Keratinocyte (primary cell): ENCODE results near the gene TTN.

Experiments
- CTCF ChIP-seq, 3 experiments: IDR thresholded peaks in 1 of 3; conservative IDR thresholded peaks in 1 of 3; optimal IDR thresholded peaks in 1 of 3; 2 replicates in 2 of 3; 3 replicates in 1 of 3; pipeline versions ENCODE3 to v1.5.1; 2011; ENCODE audit warnings: low read length in 3 of 3, mild to moderate bottlenecking in 3 of 3, moderate library complexity in 2 of 3, control low read depth in 1 of 3, inconsistent platforms in 1 of 3; ENCODE audit not compliant: insufficient read depth in 2 of 3; ENCODE audit errors: extremely low read depth in 1 of 3
- EZH2 ChIP-seq: IDR thresholded peaks from one replicate; pipeline ENCODE4 v1.6.1; 2012; ENCODE audit warnings: inconsistent platforms, mild to moderate bottlenecking, low read length, moderate library complexity

GRCh38 chr2:178828486-178828881, 21.3 kb upstream of the TTN start:
- TF ChIP-seq CTCF (optimal IDR thresholded peaks at IDR 0.05 in 1 of 3, IDR thresholded peaks at IDR 0.05 in 1 of 3, conservative IDR thresholded peaks at IDR 0.05 in 1 of 3; ENCODE audit: extremely low read depth in 1 of 3, insufficient read depth in 2 of 3, low read length in 3 of 3): no peak
- no peak for TF ChIP-seq EZH2
